GM12891 (cell line): ENCODE measurements around the gene NFKBIE.

Source experiments
- POLR2A ChIP-seq: IDR thresholded peaks from 2 replicates; pipeline ENCODE4 v1.6.1; 2011; ENCODE audit warnings: low read depth, low read length, control low read depth
- POLR2AphosphoS5 ChIP-seq: IDR thresholded peaks from 2 replicates; pipeline ENCODE4 v1.6.1; 2011; ENCODE audit warnings: low read depth, low read length, control low read depth
- TAF1 ChIP-seq: IDR thresholded peaks from 2 replicates; pipeline ENCODE4 v1.6.1; 2011; ENCODE audit warnings: low read depth, low read length, control low read depth

- no peak; the same call in 1 of the 2 replicates for TF ChIP-seq POLR2A
- no peak for TF ChIP-seq POLR2AphosphoS5
- TF ChIP-seq TAF1: no peak
These were observed 28.1 kb downstream of the NFKBIE start for GRCh38 chr6:44237021-44237812.
